Tibial artery (tissue), 4 donors: Measurements from ENCODE around the gene QSOX1.

Experiments
- DNase-seq, 2 donors: peaks; one replicate each; pipeline ENCODE4 v3.0.0-alpha.2; 2019
- H3K27ac ChIP-seq, 2 donors: fragments of 200-600 bp; sonication (generic) in 1 of 2; 1 replicate in 1 of 2; 2 replicates in 1 of 2; pipeline ENCODE4 v1.5.1; 2018 to 2019; ENCODE audit warnings: mild to moderate bottlenecking in 1 of 2
- H3K27me3 ChIP-seq, 2 donors: fragments of 200-600 bp; sonication (generic) in 1 of 2; one replicate each; pipeline versions ENCODE4 v1.5.1 to v1.6.0; 2016 to 2019
- H3K36me3 ChIP-seq, 3 donors: fragments of 200-600 bp; sonication (generic) in 2 of 3; one replicate each; pipeline ENCODE4 v1.5.1; 2016 to 2019; ENCODE audit warnings: mild to moderate bottlenecking in 2 of 3
- H3K4me1 ChIP-seq, 4 donors: fragments of 200-600 bp; sonication (generic) in 2 of 4; 1 replicate in 3 of 4; 2 replicates in 1 of 4; pipeline ENCODE4 v1.5.1; 2016 to 2019
- H3K4me3 ChIP-seq, 2 donors: fragments of 200-600 bp; sonication (generic) in 1 of 2; 1 replicate in 1 of 2; 2 replicates in 1 of 2; pipeline ENCODE4 v1.5.1; 2018 to 2019; ENCODE audit warnings: mild to moderate bottlenecking in 2 of 2
- H3K9me3 ChIP-seq, 3 donors: fragments of 200-600 bp; sonication (generic) in 1 of 3; one replicate each; pipeline ENCODE4 v1.5.1; 2016 to 2019
- CTCF ChIP-seq, 2 experiments: fragments of 200-600 bp in 1 of 2; fragments of 450-650 bp in 1 of 2; IDR thresholded peaks; one replicate each; pipeline ENCODE4 v1.5.1; 2017 to 2019; ENCODE audit warnings: antibody characterized with exemption in 2 of 2, mild to moderate bottlenecking in 1 of 2, moderate library complexity in 1 of 2
- intact Hi-C: fragments of 100-400 bp; cut with DNase I; formaldehyde crosslinking; loops from one replicate; pipeline ENCODE4 v1.15.0; 2023; ENCODE audit warnings: low total_unique reads

QSOX1 gene

DNA sequence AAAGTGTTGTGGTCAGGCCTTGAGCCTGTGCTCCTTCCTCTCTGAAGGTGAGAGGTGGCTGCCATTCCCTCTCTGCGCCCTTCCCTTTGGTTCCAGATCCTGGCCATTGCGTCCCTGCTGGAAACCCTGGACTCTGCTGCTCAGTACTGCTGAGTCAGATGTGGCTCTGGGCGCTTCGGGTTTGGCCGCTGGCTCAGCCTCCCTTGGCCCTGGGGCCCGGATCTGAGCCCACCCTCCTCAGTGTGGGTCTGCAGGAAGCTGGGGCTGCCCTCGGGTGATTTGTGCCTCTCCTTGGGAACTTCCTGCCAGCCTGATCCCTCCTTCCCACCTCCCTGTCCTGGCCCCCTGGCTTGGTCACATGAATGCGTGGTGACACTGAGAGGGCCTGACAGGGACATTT lies 32.2 kb downstream of the QSOX1 start:
- TF ChIP-seq CTCF (IDR thresholded peaks at IDR 0.05) = no peak
- H3K27ac ChIP-seq = no peak overlapping the region
- no peaks in the 10 kb centered on the region for H3K4me1 ChIP-seq
- intact Hi-C loops = loop anchor here (10.0 kb wide), 1 partner anchor 298 kb away; no protein-coding TSS in a partner anchor
- H3K36me3 ChIP-seq = peaks cover 33 to 100% (median 82%) of the 10 kb centered on the region in 3 donors
- no peaks in the 10 kb centered on the region for H3K9me3 ChIP-seq
- no peaks in the 10 kb centered on the region for H3K27me3 ChIP-seq
- H3K4me3 ChIP-seq = no peak overlapping the region
- no peak for DNase-seq

DNA sequence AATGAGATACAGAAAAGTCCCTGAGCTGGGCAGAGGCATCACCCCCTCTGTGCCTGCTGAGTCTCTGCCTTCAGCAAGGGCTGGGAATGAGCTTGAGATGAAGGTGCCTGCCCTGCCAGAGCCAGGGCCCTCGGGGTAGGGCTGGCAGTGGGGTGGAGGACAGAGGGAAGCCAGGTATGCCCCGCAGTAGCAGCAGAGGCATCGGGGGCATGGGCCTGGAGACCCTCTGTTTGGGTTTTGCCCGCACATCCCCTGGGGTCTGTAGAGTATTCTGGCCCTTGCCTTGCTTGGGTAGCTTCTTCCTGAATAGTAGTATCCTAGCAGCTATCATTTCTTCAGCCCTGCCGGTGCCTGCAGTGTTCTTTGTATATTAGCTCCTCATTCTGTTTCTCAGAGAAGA lies 33.0 kb downstream of the QSOX1 start:
- Histone ChIP-seq H3K36me3 (peaks cover 29 to 100% (median 77%) of the 10 kb centered on the region in 3 donors), H3K27me3 (no peaks in the 10 kb centered on the region), H3K9me3 (no peaks in the 10 kb centered on the region), H3K27ac (no peak overlapping the region), H3K4me3 (no peak overlapping the region), H3K4me1 (no peaks in the 10 kb centered on the region)
- no peak for TF ChIP-seq CTCF (IDR thresholded peaks at IDR 0.05)
- intact Hi-C loops = loop anchor here (10.0 kb wide), 1 partner anchor 297 kb away; no protein-coding TSS in a partner anchor
- no peak for DNase-seq

DNA sequence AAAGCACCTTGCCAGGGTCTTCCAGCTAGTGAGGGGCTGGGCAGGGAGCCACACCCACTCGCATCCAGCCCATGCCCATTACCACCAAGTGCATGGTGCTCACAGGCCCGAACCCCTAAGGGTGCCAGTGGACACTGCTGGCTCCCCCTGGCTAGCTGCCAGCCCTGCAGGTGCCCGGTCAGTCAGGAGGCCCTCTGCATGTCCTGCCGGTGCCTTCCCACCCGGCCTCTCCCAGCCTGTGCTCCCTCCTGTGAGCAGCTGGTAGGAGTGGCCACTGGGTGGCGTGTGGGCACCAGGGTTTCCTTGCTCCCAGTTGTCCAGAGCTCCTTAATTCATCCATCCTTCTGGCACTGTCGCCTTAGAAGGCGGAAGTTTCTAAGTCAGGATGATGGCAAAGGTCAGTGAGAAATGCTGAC lies 33.4 kb downstream of the QSOX1 start:
- Histone ChIP-seq H3K9me3 (no peaks in the 10 kb centered on the region), H3K36me3 (peaks cover 29 to 100% (median 74%) of the 10 kb centered on the region in 3 donors), H3K4me1 (no peaks in the 10 kb centered on the region), H3K27me3 (no peaks in the 10 kb centered on the region), H3K27ac (no peak overlapping the region), H3K4me3 (no peak overlapping the region)
- no peak for DNase-seq
- intact Hi-C loops = loop anchor here (10.0 kb wide), 1 partner anchor 297 kb away; no protein-coding TSS in a partner anchor
- peak; percentile 41 to 44 for TF ChIP-seq CTCF (IDR thresholded peaks at IDR 0.05)

DNA sequence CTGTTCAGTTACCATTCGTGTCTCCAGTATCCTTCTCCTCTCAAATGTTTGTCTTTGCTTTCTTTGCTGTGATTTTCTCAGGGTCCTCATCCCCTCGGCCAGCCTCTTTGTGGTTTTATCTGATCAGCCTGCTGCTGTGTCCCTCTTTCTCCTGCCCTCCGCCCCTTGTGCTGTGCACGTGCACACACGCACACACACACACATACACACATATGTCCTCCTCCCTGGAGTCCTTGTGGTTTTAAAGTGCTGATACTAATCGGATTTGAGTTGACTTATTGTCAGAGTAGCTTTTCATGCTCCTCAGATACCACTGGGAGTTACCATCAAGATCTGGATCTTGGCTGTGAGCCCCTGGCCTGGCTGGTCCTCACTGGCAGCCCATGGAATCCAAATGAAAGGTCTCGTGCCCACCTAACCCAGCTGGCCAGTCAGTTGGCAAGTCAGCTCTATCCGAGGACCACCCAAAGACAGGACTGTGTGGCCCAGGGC lies 34.1 kb downstream of the QSOX1 start:
- no peaks in the 10 kb centered on the region for H3K4me1 ChIP-seq
- no peak overlapping the region for H3K4me3 ChIP-seq
- intact Hi-C loops = loop anchor here (10.0 kb wide), 1 partner anchor 296 kb away; no protein-coding TSS in a partner anchor
- no peaks in the 10 kb centered on the region for H3K27me3 ChIP-seq
- TF ChIP-seq CTCF (IDR thresholded peaks at IDR 0.05) = no peak
- H3K9me3 ChIP-seq = no peaks in the 10 kb centered on the region
- no peak for DNase-seq
- H3K36me3 ChIP-seq = peaks cover 29 to 100% (median 69%) of the 10 kb centered on the region in 3 donors
- H3K27ac ChIP-seq = no peak overlapping the region

DNA sequence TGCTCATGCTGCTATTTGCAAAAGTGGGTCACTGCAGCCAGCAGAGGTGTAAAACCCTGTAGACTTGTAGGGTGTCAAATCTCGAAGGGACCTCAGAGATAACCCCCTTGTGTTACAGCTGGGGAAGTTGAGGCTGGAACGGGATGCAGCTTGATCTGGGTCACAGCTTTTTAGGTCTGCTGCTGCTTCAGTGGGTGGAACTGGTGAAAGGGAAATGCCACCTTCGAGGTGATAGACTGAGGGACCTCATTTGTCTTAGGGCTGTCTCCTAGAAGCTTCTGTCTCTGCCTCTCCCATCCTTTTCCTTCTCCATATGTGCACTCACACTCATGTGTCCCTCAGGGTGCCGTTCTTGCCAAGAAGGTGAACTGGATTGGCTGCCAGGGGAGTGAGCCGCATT lies 35.4 kb downstream of the QSOX1 start:
- intact Hi-C loops = no loop called here
- TF ChIP-seq CTCF (IDR thresholded peaks at IDR 0.05) = no peak
- DNase-seq = no peak
- Histone ChIP-seq H3K9me3 (no peaks in the 10 kb centered on the region), H3K27me3 (no peaks in the 10 kb centered on the region), H3K36me3 (peaks cover 28 to 100% (median 64%) of the 10 kb centered on the region in 3 donors), H3K4me3 (no peak overlapping the region), H3K4me1 (no peaks in the 10 kb centered on the region), H3K27ac (no peak overlapping the region)
